NB4 (cell line): Measurements from ENCODE around the gene RBCK1.
"Not testable (repeated sequence)": the region's sequence is repeated elsewhere in the genome, so short reads cannot be mapped to it uniquely, and the experiment has no call there.

ENCODE experiments used
- DNase-seq: peaks from one replicate; pipeline ENCODE4 v3.0.0; 2010; ENCODE audit warnings: low read depth
- H3K4me3 ChIP-seq: one replicate; pipeline ENCODE4 v1.5.1; 2011; ENCODE audit warnings: mild to moderate bottlenecking, low read depth, low read length, moderate library complexity
- CTCF ChIP-seq: IDR thresholded peaks from one replicate; pipeline ENCODE4 v1.5.1; 2012; ENCODE audit warnings: low read depth, low read length
- MAX ChIP-seq: IDR thresholded peaks from 2 replicates; pipeline ENCODE4 v1.6.1; 2011; ENCODE audit warnings: low read depth, low read length
- MYC ChIP-seq: IDR thresholded peaks from 2 replicates; pipeline ENCODE4 v1.6.1; 2011; ENCODE audit warnings: low read depth, low read length
- POLR2A ChIP-seq: IDR thresholded peaks from 2 replicates; pipeline ENCODE4 v1.6.1; 2011; ENCODE audit warnings: mild to moderate bottlenecking; ENCODE audit not compliant: insufficient read length; ENCODE audit errors: extremely low read depth

Gene RBCK1

GRCh38 chr20:389220-389619 lies 18.9 kb upstream of the RBCK1 start:
- DNase-seq = no peak
- H3K4me3 ChIP-seq = no peak overlapping the region
- TF ChIP-seq POLR2A = no peak
- TF ChIP-seq MAX = no peak
- no peak for TF ChIP-seq MYC
- no peak for TF ChIP-seq CTCF

GRCh38 chr20:391041-391711 lies 16.9 kb upstream of the RBCK1 start:
- DNase-seq = no peak
- no peak overlapping the region for H3K4me3 ChIP-seq
- TF ChIP-seq MAX = no peak
- TF ChIP-seq POLR2A = no peak
- no peak for TF ChIP-seq CTCF
- no peak for TF ChIP-seq MYC

GRCh38 chr20:393296-393695 lies 14.8 kb upstream of the RBCK1 start:
- not testable (repeated sequence) for H3K4me3 ChIP-seq, DNase-seq

- H3K4me3 ChIP-seq = no peak overlapping the region
- TF ChIP-seq MYC (no peak), CTCF (no peak)
- DNase-seq = no peak
These were observed 11.9 kb upstream of the RBCK1 start for GRCh38 chr20:396252-396618.

GRCh38 chr20:396619-397431 lies 11.3 kb upstream of the RBCK1 start:
- TF ChIP-seq CTCF (no peak), POLR2A (no peak), MAX (no peak), MYC (no peak)
- H3K4me3 ChIP-seq = no peak overlapping the region
- DNase-seq = no peak

- TF ChIP-seq CTCF (no peak), POLR2A (no peak)
- DNase-seq = no peak
- no peak overlapping the region for H3K4me3 ChIP-seq
These were observed 10.5 kb upstream of the RBCK1 start for GRCh38 chr20:397432-398237.
